GM21529 (cell line): ENCODE data around the gene DAB2IP.

Experiments
- ATAC-seq: cut with Tn5 transposase; IDR thresholded peaks from one replicate; pipeline ENCODE4 v1.9.1; 2021; ENCODE audit not compliant: unreplicated experiment

DAB2IP gene

GRCh38 chr9:121827251-121827967 lies 176.0 kb downstream of the DAB2IP start:
- ATAC-seq, result no peak

- ATAC-seq, result no peak
Observed at GRCh38 chr9:121830441-121831140, 179.2 kb downstream of the DAB2IP start.

- no peak for ATAC-seq
Observed at GRCh38 chr9:121831869-121832268, 180.4 kb downstream of the DAB2IP start.

GRCh38 chr9:121833061-121833460 lies 181.6 kb downstream of the DAB2IP start:
- no peak for ATAC-seq
